ENCODE measurements around the gene PACRG. TPM values are rescaled to one million over a fixed set of nuclear protein-coding genes. Genes with fewer than 3 reads are reported as not detected.

The PACRG gene
- total RNA-seq, 5 donors from 2014 or later (not counting 1 experiment from before 2014, with no cell fraction given): 0.20 to 3.0 (median 1.2) TPM; not detected in 1

- Histone ChIP-seq H3K27ac (ENCODE audit: low read length) (no peak overlapping the region), H3K9me3 (no peaks in the 10 kb centered on the region), H3K4me1 (ENCODE audit: control insufficient read depth in 1 of 2, extremely low read depth in 1 of 2, insufficient read depth in 2 of 2, low read length in 2 of 2) (no peaks in the 10 kb centered on the region), H3K36me3 (ENCODE audit: control insufficient read depth in 2 of 2, extremely low read depth in 1 of 2, insufficient read depth in 1 of 2, low read length in 1 of 2) (no peaks in the 10 kb centered on the region), H3K27me3 (replicated peaks in 1 of 2; ENCODE audit: control insufficient read depth in 2 of 2, extremely low read depth in 1 of 2, insufficient read depth in 2 of 2, low read length in 1 of 2) (peaks cover 0 to 21% of the 10 kb centered on the region in 2 experiments), H3K4me3 (ENCODE audit: control insufficient read depth in 1 of 2, extremely low read depth in 1 of 2, low read length in 1 of 2) (no peak overlapping the region)
- ChIA-PET CTCF (no interaction called here), POLR2A (no interaction called here)
- no peak for DNase-seq
- Mint-ChIP-seq H3K27ac (no peak overlapping the region), H3K36me3 (no peaks in the 10 kb centered on the region), H3K4me1 (no peaks in the 10 kb centered on the region), H3K4me3 (no peak overlapping the region), H3K9me3 (no peaks in the 10 kb centered on the region), H3K27me3 (no peaks in the 10 kb centered on the region)
- 75% methylated on average over 4 of the region's 8 CpGs for WGBS (ENCODE audit: insufficient coverage)
- no peak for ATAC-seq (replicated peaks in 1 of 4)
Measured at GRCh38 chr6:163345931-163346330, 618.2 kb downstream of the PACRG start.

- Mint-ChIP-seq H3K4me3 (no peak overlapping the region), H3K9me3 (no peaks in the 10 kb centered on the region), H3K4me1 (no peaks in the 10 kb centered on the region), H3K27me3 (no peaks in the 10 kb centered on the region), H3K27ac (no peak overlapping the region), H3K36me3 (no peaks in the 10 kb centered on the region)
- no peaks in the 10 kb centered on the region for H3K4me1 ChIP-seq (ENCODE audit: control insufficient read depth in 1 of 2, extremely low read depth in 1 of 2, insufficient read depth in 2 of 2, low read length in 2 of 2)
- ATAC-seq (replicated peaks in 1 of 4) (no peak), DNase-seq (no peak)
- no peak overlapping the region for H3K27ac ChIP-seq (ENCODE audit: low read length)
- CTCF ChIA-PET: no interaction called here
- H3K27me3 ChIP-seq (replicated peaks in 1 of 2; ENCODE audit: control insufficient read depth in 2 of 2, extremely low read depth in 1 of 2, insufficient read depth in 2 of 2, low read length in 1 of 2): peaks cover 0 to 21% of the 10 kb centered on the region in 2 experiments
- no peaks in the 10 kb centered on the region for H3K9me3 ChIP-seq
- POLR2A ChIA-PET: no interaction called here
- H3K4me3 ChIP-seq (ENCODE audit: control insufficient read depth in 1 of 2, extremely low read depth in 1 of 2, low read length in 1 of 2): no peak overlapping the region
- H3K36me3 ChIP-seq (ENCODE audit: control insufficient read depth in 2 of 2, extremely low read depth in 1 of 2, insufficient read depth in 1 of 2, low read length in 1 of 2): no peaks in the 10 kb centered on the region
- WGBS (ENCODE audit: insufficient coverage): 81% methylated on average over 11 of the region's 16 CpGs
Measured at GRCh38 chr6:163346497-163346961, 618.8 kb downstream of the PACRG start.

DNA sequence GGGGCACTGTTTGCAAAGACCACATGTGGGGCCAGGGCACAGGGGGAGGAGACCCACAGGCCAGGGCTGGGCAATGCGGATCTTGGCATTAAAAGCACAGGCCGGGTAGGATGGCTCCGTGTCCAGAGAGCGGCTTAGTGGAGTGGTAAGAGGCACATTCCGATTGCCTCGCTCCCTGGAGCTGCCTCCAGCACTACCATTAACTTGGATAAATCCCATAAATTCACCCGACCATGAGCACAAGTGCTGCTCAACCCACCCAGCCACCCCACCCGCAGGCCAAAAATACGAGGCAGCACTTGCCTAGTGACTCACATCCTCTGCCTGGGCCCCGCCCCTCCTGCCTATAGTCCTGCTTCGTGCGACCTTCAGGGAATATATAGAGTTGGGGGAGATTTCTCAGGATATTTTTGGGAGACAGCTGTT lies 619.3 kb downstream of the PACRG start:
- Histone ChIP-seq H3K9me3 (no peaks in the 10 kb centered on the region), H3K27ac (ENCODE audit: low read length) (no peak overlapping the region), H3K4me3 (ENCODE audit: control insufficient read depth in 1 of 2, extremely low read depth in 1 of 2, low read length in 1 of 2) (no peak overlapping the region), H3K27me3 (replicated peaks in 1 of 2; ENCODE audit: control insufficient read depth in 2 of 2, extremely low read depth in 1 of 2, insufficient read depth in 2 of 2, low read length in 1 of 2) (peaks cover 0 to 21% of the 10 kb centered on the region in 2 experiments), H3K36me3 (ENCODE audit: control insufficient read depth in 2 of 2, extremely low read depth in 1 of 2, insufficient read depth in 1 of 2, low read length in 1 of 2) (no peaks in the 10 kb centered on the region), H3K4me1 (ENCODE audit: control insufficient read depth in 1 of 2, extremely low read depth in 1 of 2, insufficient read depth in 2 of 2, low read length in 2 of 2) (no peaks in the 10 kb centered on the region)
- Mint-ChIP-seq H3K4me1 (no peaks in the 10 kb centered on the region), H3K27me3 (no peaks in the 10 kb centered on the region), H3K9me3 (no peaks in the 10 kb centered on the region), H3K27ac (no peak overlapping the region), H3K36me3 (no peaks in the 10 kb centered on the region), H3K4me3 (no peak overlapping the region)
- no peak for ATAC-seq (replicated peaks in 1 of 4)
- POLR2A ChIA-PET: no interaction called here
- DNase-seq: no peak
- 84% methylated on average over 3 of the region's 12 CpGs for whole genome bisulfite sequencing (ENCODE audit: insufficient coverage)
- CTCF ChIA-PET: no interaction called here

GRCh38 chr6:163348789-163349680 lies 621.3 kb downstream of the PACRG start:
- Mint-ChIP-seq H3K4me1 (no peaks in the 10 kb centered on the region), H3K27me3 (no peaks in the 10 kb centered on the region), H3K36me3 (no peaks in the 10 kb centered on the region), H3K27ac (no peak overlapping the region), H3K4me3 (no peak overlapping the region), H3K9me3 (no peaks in the 10 kb centered on the region)
- DNase-seq (no peak), ATAC-seq (replicated peaks in 1 of 4) (no peak)
- Histone ChIP-seq H3K27me3 (replicated peaks in 1 of 2; ENCODE audit: control insufficient read depth in 2 of 2, extremely low read depth in 1 of 2, insufficient read depth in 2 of 2, low read length in 1 of 2) (peaks cover 0 to 9% of the 10 kb centered on the region in 2 experiments), H3K27ac (ENCODE audit: low read length) (no peak overlapping the region), H3K4me1 (ENCODE audit: control insufficient read depth in 1 of 2, extremely low read depth in 1 of 2, insufficient read depth in 2 of 2, low read length in 2 of 2) (no peaks in the 10 kb centered on the region), H3K36me3 (ENCODE audit: control insufficient read depth in 2 of 2, extremely low read depth in 1 of 2, insufficient read depth in 1 of 2, low read length in 1 of 2) (no peaks in the 10 kb centered on the region), H3K4me3 (ENCODE audit: control insufficient read depth in 1 of 2, extremely low read depth in 1 of 2, low read length in 1 of 2) (no peak overlapping the region), H3K9me3 (no peaks in the 10 kb centered on the region)
- ChIA-PET POLR2A (no interaction called here), CTCF (interaction anchor here in 1 of 2 donors (0.6 kb wide), 1 partner anchor 775 kb away, joined by 4 read pairs; no protein-coding TSS in a partner anchor)
- 78% methylated on average over 6 of the region's 9 CpGs for WGBS (ENCODE audit: insufficient coverage)

DNA sequence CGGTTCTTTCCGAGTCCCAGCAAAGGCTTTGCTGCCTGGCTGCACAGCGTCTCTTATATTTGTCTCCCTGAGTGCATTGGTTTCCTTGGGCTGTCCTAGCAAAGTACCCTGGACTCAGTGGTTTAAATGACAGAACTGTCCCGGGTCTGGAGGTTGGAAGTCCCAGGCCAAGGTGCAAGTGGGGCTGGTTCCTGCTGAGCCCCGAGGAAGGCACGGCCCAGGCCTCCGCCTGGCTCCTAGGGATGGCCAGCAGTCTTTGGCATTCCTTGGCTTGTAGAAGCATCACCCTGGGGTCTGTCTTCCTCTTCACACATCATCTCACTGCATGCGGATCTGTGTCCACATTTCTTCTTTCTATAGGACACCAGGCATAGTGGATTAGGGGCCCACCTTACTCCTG lies 621.9 kb downstream of the PACRG start:
- Histone ChIP-seq H3K9me3 (no peaks in the 10 kb centered on the region), H3K36me3 (ENCODE audit: control insufficient read depth in 2 of 2, extremely low read depth in 1 of 2, insufficient read depth in 1 of 2, low read length in 1 of 2) (no peaks in the 10 kb centered on the region), H3K27me3 (replicated peaks in 1 of 2; ENCODE audit: control insufficient read depth in 2 of 2, extremely low read depth in 1 of 2, insufficient read depth in 2 of 2, low read length in 1 of 2) (peaks cover 0 to 9% of the 10 kb centered on the region in 2 experiments), H3K27ac (ENCODE audit: low read length) (no peak overlapping the region), H3K4me3 (ENCODE audit: control insufficient read depth in 1 of 2, extremely low read depth in 1 of 2, low read length in 1 of 2) (no peak overlapping the region), H3K4me1 (ENCODE audit: control insufficient read depth in 1 of 2, extremely low read depth in 1 of 2, insufficient read depth in 2 of 2, low read length in 2 of 2) (no peaks in the 10 kb centered on the region)
- H3K27ac Mint-ChIP-seq: no peak overlapping the region
- H3K4me1 Mint-ChIP-seq: no peaks in the 10 kb centered on the region
- ChIA-PET POLR2A (no interaction called here), CTCF (no interaction called here)
- H3K4me3 Mint-ChIP-seq: no peak overlapping the region
- H3K9me3 Mint-ChIP-seq: no peaks in the 10 kb centered on the region
- WGBS (ENCODE audit: insufficient coverage): 96% methylated on average over 8 of the region's 8 CpGs
- peaks cover 0 to 2% of the 10 kb centered on the region in 2 donors for H3K27me3 Mint-ChIP-seq
- H3K36me3 Mint-ChIP-seq: no peaks in the 10 kb centered on the region
- ATAC-seq (replicated peaks in 1 of 4) (no peak), DNase-seq (no peak)

- Histone ChIP-seq H3K9me3 (no peaks in the 10 kb centered on the region), H3K27me3 (replicated peaks in 1 of 2; ENCODE audit: control insufficient read depth in 2 of 2, extremely low read depth in 1 of 2, insufficient read depth in 2 of 2, low read length in 1 of 2) (peaks cover 0 to 8% of the 10 kb centered on the region in 2 experiments), H3K4me1 (ENCODE audit: control insufficient read depth in 1 of 2, extremely low read depth in 1 of 2, insufficient read depth in 2 of 2, low read length in 2 of 2) (no peaks in the 10 kb centered on the region), H3K36me3 (ENCODE audit: control insufficient read depth in 2 of 2, extremely low read depth in 1 of 2, insufficient read depth in 1 of 2, low read length in 1 of 2) (no peaks in the 10 kb centered on the region), H3K27ac (ENCODE audit: low read length) (no peak overlapping the region), H3K4me3 (ENCODE audit: control insufficient read depth in 1 of 2, extremely low read depth in 1 of 2, low read length in 1 of 2) (no peak overlapping the region)
- no peak for ATAC-seq (replicated peaks in 1 of 4)
- 86% methylated on average over 6 of the region's 6 CpGs for WGBS (ENCODE audit: insufficient coverage)
- no peak for DNase-seq
- POLR2A ChIA-PET: no interaction called here
- Mint-ChIP-seq H3K4me3 (no peak overlapping the region), H3K27ac (no peak overlapping the region), H3K27me3 (peaks cover 0 to 3% of the 10 kb centered on the region in 2 donors), H3K9me3 (no peaks in the 10 kb centered on the region), H3K36me3 (no peaks in the 10 kb centered on the region), H3K4me1 (no peaks in the 10 kb centered on the region)
- CTCF ChIA-PET: no interaction called here
Measured at GRCh38 chr6:163351013-163351412, 623.2 kb downstream of the PACRG start.
